Left renal pelvis (tissue), 4 donors: ENCODE data around the gene MXI1. TPM values are rescaled to one million over a fixed set of nuclear protein-coding genes. Genes with fewer than 3 reads are reported as not detected.

Source experiments
- DNase-seq, 4 donors: peaks; one replicate each; pipeline ENCODE4 v3.0.0-alpha.2; 2013; ENCODE audit warnings: low read depth in 4 of 4, low spot score in 3 of 4
- polyA plus RNA-seq, 4 donors: library from polyadenylated mRNA; unstranded; fragments of 120-200 nt; gene quantifications; one replicate each; pipeline ENCODE4 v1.2.1, GENCODE V29; 2013; ENCODE audit not compliant: insufficient read length in 4 of 4

MXI1 gene
- polyA plus RNA-seq: 10 to 100 TPM; 41.7 to 54.1 (median 48.3) TPM

- peak in 2 of 4 donors; percentile 55 to 64 for DNase-seq
Observed at GRCh38 chr10:110207011-110207804, at the start of gene MXI1. Gene MXI1, plus strand, starts transcription at chr10:110207605. Its CDS starts 204 bp downstream, at chr10:110207809.

GRCh38 chr10:110158051-110159005 is 49.1 kb upstream of the MXI1 start:
- DNase-seq: no peak

GRCh38 chr10:110160081-110160480 is 47.3 kb upstream of the MXI1 start:
- no peak for DNase-seq

- DNase-seq: no peak
Observed at GRCh38 chr10:110160522-110160921, 46.9 kb upstream of the MXI1 start.

- DNase-seq: no peak
Observed at GRCh38 chr10:110162741-110163145, 44.7 kb upstream of the MXI1 start.

- no peak for DNase-seq
Observed at GRCh38 chr10:110163192-110163773, 44.1 kb upstream of the MXI1 start.

GRCh38 chr10:110163841-110164240 is 43.6 kb upstream of the MXI1 start:
- no peak for DNase-seq

GRCh38 chr10:110165239-110165638 is 42.2 kb upstream of the MXI1 start:
- DNase-seq: no peak

- no peak for DNase-seq
Observed at GRCh38 chr10:110167149-110167548, 40.3 kb upstream of the MXI1 start.

GRCh38 chr10:110168601-110169481 is 38.6 kb upstream of the MXI1 start:
- no peak for DNase-seq

- DNase-seq: no peak
Observed at GRCh38 chr10:110169586-110169985, 37.8 kb upstream of the MXI1 start.

GRCh38 chr10:110170142-110170971 is 37.0 kb upstream of the MXI1 start:
- DNase-seq: no peak

- DNase-seq: no peak
Observed at GRCh38 chr10:110171032-110171431, 36.4 kb upstream of the MXI1 start.

- DNase-seq: no peak
Observed at GRCh38 chr10:110172155-110172554, 35.2 kb upstream of the MXI1 start.

GRCh38 chr10:110174201-110174600 is 33.2 kb upstream of the MXI1 start:
- no peak for DNase-seq

GRCh38 chr10:110174816-110175215 is 32.6 kb upstream of the MXI1 start:
- DNase-seq: no peak

- no peak for DNase-seq
Observed at GRCh38 chr10:110175406-110175805, 32.0 kb upstream of the MXI1 start.

GRCh38 chr10:110176141-110177030 is 31.0 kb upstream of the MXI1 start:
- no peak for DNase-seq
